GM12801 (cell line): ENCODE data around the gene RUFY4.

Experiments
- CTCF ChIP-seq: IDR thresholded peaks from one replicate; pipeline ENCODE4 v1.5.1; 2011; ENCODE audit warnings: control low read depth; ENCODE audit not compliant: insufficient read length; ENCODE audit errors: extremely low read depth

RUFY4 gene

DNA sequence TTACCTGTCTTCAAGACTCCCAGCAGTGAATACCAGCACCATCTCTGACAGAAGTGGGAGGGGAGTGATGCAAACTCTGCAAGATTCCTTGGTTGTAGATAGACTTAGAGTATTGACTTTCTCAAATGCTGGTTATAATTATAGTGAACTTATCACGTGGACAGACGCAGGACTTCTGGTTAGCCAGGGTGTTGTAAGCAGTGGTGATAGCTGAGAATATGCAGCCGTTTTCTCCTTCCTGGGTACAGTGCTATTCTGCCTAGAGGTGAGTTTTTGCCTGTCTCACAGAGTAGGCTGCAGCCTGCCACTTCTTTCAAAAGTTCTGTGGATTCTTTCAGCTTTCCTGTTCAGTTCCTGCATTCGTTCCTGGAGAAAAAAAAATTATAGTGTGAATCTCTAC lies 56.0 kb downstream of the RUFY4 start:
- TF ChIP-seq CTCF = no peak

GRCh38 chr2:218125626-218126080 lies 56.6 kb downstream of the RUFY4 start, which contains the start of gene CXCR2:
CXCR2 (plus strand) TSS chr2:218126028; CDS start chr2:218134802, 8,774 bp downstream.
- TF ChIP-seq CTCF = no peak

DNA sequence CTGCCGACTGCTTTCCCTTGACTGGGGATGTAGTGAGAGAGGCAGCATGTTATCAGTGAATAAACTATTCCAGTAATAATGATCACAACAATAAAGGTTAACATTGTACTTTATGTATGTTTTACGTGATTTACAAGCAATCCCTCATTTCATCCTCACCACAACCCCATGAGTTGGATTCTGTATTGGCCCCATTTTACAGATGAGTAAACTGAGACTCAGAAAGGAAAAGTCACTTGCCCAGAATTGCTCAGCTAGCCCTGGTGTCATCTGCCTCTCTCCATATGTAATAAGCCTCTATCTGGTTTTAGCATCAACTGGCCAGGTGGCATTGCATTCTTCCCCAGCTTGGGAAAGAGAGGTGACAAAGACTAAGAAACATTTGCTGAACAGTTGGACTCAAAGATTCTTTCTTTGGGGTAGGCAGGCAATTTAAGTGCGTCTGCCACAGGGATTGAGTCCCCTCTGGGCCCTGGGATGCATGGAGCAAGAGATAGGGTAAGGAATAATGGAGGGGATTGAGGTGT lies 58.9 kb downstream of the RUFY4 start:
- TF ChIP-seq CTCF = no peak

DNA sequence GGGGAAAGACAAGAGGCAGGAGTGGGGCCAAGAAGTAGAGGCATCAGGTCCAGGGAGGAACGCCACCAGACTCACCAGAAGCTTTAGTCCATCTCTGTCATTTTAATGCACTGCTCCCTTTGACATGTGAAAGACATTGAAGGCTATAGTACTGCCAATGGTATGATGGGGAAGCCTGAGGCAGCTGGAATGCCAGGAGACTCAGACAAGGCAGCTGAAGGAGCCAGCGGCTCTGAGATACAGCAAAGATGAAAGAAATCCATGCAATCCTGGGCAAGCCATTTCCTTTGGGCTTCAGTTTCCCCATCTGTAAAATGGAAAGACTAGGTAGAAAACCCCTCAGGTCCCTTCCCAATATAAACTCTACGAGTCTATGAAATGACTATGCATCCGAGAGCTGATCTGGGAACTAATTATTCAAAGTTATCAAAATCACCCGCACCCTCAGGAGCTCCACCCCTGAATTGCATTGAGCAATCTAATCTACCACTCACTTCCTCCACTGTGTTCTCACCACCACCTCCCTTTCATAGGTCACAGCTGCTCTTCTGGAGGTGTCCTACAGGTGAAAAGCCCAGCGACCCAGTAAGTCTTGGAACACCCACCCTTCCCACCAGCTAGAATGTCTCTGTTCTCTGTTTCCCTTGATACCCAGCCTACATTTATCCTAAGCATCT lies 59.9 kb downstream of the RUFY4 start:
- TF ChIP-seq CTCF = no peak

GRCh38 chr2:218129458-218130135 lies 60.5 kb downstream of the RUFY4 start:
- TF ChIP-seq CTCF = no peak

- TF ChIP-seq CTCF = no peak
Observed at GRCh38 chr2:218130377-218130776, 61.3 kb downstream of the RUFY4 start.

GRCh38 chr2:218130822-218131221 lies 61.8 kb downstream of the RUFY4 start:
- no peak for TF ChIP-seq CTCF
